HG03457 (cell line): ENCODE measurements around the gene OLA1.

Experiments
- ATAC-seq: cut with Tn5 transposase; IDR thresholded peaks from one replicate; pipeline ENCODE4 v1.9.1; 2021; ENCODE audit warnings: moderate number of reproducible peaks; ENCODE audit not compliant: unreplicated experiment

Gene OLA1

DNA sequence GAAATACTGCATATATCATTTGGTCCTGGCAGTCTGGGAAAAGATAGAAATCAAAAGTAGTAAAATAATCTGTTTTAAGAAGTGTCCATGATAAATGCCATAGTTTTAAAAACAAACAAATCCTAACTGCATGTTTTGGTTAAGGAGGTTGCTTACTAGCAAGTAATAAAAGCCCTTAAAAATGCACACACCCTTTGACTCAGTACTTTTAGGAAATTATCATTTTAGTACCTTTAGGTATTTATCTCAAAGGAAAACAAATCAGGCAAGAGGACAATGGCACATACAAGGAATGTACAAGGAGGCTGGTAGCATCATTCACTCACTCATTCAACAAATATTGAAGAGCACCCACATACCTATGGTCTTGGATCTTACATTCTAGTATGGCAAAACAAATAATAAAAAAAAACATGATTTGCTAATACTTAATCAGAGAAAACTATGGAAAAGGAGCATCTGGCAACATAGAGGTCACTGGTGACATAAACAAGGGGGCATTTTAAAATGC, 67.6 kb downstream of the OLA1 start:
- no peak for ATAC-seq

DNA sequence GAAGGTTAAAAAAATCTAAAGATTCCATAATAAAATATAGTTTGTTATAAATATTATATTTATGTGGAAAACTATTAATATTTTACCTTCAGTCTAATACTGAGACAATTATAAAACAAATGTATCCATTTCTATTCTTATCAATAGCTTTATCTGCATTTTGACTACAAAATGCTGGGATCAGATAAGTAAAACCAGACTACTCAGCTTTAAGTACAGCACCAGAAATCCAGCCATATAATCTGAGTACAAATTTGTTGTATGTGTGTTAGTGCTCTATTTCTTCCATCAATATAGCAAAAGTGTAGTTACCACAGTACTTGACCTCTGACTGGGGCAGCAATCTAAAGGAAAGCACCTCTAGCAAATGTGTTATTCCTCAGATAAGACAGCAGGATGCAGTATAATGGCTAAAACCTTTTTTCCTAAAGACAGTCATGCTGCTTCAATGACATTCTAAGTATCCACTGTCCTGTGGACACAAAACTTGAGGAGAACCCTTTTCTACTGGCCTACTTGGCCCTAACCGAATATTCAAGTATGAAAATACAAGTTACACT, 68.1 kb downstream of the OLA1 start:
- no peak for ATAC-seq

DNA sequence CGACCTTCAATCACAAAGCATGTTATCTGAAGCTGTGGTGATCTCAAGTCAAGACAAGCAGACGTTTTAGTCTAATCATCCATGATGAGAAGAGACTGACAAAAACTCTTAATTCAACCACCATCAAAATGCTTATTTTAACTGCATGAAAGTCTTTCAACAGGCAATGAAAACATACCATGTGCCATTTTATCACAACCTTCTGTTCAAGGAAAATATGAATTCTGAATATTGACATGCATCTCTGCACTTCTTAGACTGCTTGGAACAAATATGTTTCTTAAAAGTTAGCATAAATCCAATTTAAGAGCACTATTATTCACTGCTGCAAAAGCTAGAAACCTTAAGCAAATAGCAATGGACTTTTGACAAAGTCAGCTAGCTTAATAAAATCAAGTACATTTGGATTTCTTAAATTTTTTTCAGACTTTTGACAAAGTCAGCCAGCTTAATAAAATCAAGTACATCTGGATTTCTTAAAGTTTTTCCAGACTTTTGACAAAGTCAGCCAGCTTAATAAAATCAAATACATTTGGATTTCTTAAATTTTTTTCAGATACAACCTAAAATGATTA, 70.9 kb downstream of the OLA1 start:
- ATAC-seq, result no peak

DNA sequence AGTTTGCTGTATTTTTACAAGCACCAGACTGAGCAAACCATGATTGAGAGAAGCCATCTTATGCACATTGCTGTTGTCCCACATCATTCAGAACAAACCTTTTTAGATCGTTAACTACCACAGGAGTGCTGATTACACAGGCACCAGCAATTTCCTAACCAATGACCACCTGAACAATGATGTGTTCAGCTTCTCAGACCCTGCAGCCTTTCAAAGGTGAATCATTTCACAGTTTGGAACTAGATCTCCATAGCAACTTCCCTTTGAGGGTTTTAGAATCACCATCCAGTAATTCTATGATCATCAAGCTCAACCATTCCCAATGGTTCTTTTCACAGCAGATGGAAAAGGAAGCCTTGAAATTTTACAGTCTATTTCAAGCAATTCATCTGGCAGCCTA, 71.4 kb downstream of the OLA1 start:
- no peak for ATAC-seq

DNA sequence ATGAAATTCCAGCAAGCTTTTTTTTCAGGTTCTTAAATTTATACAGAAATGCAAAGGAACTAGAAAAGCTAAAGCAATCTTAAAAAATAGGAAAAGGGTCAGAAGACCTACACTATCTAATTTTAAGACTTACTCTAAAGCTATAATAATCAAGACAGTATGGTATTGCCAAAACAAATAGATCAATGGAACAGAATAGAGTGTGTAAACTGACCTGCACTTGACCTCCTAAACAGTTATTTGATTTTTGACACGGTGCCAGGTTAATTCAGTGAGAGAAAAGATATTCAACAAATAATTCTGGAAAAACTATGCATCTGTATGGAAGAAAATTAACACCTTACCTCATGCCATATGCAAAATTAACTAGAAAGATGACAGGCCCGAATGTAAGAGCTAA, 73.6 kb downstream of the OLA1 start:
- ATAC-seq, result no peak

DNA sequence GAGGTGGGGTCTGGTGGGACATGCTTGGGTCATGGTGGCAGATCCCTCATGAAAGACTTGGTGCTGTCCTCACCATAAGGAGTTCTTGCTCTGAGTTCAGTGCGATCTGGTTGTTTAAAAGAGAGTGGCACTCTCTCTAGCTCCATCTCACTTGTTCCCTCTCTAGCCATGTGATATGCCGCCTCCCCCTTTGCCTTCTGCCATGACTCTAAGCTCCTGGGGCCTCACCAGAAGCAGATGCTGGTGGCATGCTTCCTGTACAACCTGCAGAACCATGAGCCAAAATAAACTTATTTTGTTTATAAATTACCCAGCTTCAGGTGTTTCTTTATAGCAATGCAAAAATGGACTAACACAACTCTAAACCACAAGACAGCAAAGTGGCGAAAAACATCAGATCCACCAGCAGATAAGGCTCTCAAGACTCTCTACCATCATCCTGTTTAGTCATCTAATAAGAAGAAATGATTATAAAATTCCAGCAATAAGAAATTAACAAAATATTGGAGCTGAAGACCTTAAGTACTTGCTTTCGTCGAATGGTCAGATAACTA, 75.5 kb downstream of the OLA1 start:
- no peak for ATAC-seq

DNA sequence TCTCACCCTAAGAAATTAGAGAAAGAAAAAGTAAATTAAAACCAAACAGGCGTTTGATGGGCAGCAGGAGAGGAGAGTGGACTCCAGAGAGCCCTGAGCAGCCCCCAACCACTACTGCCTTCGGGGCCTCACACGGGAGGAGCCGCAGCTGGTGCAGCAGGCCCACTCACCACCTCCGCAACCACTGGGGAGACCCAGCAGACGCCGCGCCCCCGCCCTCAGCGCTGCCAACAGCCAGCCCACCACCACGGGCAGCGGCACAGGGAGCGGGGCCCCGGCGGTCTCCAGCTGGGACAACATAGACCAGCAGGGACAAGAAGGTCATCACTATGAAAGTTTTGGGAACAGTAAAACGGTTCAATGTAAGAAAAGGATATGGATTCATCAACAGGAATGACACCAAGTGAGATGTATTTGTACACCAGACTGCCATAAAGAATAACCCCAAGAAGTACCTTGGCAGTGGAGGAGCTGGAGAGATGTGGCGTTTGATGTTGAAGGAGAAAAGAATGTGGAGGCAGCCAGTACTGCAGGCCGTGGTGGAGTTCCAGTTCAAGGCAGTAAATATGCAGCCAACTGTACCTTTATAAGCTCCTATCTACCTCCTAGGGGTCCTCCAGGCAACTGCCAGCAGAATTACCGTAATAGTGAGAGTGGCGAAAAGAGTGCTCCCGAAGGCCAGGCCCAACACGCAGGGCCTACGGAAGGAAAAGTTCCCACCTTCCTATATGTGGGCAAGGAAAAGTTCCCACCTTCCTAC, 76.5 kb downstream of the OLA1 start:
- no peak for ATAC-seq

DNA sequence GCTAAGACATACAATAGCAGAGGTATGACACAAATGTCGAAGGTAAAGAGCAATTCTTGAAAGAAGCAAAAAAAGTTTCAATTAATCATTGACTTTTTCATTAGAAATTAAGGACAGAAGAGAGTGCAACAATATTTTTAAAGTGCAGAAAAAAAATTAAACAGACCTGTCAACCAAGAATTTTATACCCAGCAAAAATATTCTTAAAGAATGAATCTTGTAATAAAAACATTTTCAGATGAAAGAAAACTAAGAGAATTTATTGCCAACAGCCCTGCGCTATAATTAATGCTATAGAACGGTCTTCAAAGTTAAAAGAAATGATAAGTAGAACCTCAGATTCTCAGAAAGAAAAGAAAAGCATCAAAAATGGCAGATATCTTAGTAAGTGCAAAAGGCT, 79.0 kb downstream of the OLA1 start:
- no peak for ATAC-seq

DNA sequence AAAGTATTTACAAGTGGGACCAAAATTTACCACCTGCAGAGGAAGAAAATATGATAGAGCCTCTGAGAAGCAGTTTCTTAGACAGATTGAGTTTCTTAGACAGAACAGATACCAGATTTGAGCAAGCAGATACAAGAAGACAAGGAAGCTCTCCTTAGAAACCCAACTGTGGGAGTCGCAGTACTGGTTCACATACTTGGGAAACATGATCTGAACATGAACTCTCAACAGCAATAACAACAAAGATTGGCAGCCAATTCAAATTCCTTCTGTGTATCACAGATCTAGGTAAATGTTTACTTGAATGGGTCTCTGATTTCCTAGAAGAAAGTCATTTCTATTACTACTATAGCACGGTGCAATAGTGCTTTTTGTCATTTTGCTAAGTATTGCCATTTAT, 82.1 kb downstream of the OLA1 start:
- ATAC-seq, result no peak

DNA sequence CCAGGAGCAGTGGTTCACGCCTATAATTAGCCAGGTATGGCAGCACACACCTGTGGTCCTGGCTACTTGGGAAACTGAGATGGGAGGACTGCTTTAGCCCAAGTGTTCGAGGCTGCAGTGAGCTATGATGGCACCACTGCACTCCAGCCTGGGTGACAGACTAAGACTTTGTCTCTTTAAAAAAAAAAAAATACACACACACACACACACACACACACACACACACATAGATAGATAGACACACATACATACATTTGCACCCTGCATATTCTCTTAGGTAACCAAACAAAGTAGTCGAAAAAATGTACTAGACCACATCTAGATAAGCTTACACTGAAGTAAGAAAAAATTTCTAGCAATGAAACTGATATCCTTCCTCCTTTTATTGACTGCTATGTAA, 86.8 kb downstream of the OLA1 start:
- ATAC-seq, result no peak

DNA sequence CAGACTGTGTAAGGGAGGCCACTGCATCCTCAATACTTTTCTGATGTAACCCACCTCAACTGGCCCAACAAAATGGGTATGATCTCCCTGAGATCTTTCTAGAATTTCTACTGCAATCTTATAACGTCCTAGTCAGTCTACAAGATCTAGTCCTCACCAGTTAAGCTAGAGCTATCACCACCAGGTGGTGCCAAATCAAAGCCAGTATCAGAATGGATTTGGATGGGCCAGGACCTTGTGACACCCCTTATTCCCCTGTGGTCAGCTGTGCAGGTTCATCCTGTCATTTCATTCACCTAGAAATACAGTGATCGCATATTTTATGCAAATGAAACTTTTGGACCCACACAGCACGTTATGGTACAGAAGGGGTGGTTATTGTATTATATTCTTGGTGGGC, 90.3 kb downstream of the OLA1 start:
- no peak for ATAC-seq

DNA sequence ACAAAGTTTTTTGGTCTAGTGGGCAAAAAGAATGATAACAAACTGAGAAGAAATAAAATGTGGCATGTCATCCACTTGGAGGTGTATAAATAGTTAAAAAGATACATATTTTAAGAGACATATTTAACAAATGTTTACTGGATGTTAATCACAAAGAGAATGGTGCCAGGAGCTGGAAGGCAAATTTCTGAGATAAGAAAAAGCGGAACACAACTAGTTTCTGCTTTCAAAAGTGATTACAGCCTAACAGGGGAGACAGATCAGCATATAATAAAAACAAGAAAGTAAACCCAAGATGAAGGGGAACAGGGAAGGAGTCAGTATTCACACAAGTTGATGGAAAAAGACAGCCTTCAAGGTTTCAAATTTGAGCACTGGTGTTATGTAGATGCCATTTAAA, 91.3 kb downstream of the OLA1 start:
- no peak for ATAC-seq

DNA sequence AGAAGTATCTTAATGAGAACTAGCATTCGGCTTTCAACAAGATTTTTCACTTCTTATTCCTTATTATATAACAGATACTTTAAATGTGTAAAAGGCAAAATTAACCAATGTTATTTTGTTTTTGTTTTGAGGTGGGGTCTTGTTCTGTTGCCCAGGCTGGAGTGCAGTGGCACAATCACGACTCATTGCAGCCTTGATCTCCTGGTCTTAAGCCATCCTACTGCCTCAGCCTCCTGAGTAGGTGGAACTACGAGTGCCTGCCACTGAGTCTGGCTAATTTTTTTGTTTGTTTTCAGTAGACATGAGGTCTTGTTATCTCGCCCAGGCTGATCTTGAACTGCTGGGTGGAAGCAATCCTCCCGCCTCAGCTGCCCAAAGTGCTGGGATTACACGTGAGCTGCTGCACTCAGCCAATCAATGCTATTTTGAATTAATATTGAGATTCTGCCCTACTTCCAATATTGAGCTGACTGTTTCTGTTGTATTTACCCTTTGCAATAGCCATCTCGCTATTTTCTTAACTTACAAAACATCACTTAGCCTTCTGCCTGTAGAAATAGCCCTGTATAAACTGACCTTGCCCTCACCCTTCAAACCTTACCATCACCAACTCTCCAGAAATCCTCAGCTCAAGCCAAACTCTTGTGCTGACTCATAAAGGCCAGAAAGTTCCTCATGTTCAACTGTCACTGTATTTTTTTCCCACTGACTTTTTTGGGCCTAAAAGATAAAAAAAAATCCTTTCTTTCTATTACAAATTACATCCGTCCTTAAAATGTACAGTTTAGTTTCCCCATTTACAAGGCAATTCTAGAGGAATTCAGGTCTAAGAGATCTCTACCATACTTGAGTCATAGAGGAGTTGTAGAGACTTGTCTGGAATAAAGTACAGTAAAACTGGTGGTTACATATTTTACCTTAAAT, 94.3 kb downstream of the OLA1 start:
- ATAC-seq, result no peak

DNA sequence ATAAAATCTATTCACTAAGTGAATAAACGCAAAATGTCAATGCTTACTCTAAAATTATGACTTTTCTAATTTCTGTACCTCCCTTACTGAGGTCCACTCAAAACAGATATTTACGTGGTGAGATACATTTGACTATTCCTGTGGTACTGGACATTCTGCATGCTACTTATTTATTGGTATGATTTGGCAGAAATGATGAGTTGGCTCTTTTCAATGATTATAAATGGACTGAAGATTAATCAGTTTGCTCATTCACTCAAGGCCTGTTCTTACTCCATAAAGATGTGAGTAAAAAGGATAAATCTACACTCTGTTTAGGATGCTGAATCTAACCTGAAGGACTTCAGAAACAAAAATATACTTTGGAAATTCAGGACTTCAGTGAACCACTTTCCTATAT, 98.8 kb downstream of the OLA1 start:
- ATAC-seq, result no peak

DNA sequence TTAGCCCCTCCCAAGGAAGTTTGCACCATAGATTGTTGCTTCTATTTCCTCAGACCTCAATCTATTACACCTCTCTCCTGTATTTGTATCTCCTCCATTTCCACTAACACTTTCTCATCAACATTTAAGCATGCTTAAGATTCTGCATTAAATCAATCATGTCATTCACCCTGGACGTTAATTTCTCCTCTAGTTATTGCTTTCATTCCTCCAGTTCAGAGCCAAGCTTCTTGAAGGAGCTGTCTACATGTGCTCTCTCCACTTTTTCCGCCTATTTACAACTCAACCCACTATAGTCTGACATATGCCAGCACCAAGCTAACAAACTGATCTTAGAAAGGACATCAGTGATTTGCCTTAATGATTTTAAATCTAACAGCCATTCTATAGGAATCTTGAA, 99.5 kb downstream of the OLA1 start:
- ATAC-seq, result no peak

DNA sequence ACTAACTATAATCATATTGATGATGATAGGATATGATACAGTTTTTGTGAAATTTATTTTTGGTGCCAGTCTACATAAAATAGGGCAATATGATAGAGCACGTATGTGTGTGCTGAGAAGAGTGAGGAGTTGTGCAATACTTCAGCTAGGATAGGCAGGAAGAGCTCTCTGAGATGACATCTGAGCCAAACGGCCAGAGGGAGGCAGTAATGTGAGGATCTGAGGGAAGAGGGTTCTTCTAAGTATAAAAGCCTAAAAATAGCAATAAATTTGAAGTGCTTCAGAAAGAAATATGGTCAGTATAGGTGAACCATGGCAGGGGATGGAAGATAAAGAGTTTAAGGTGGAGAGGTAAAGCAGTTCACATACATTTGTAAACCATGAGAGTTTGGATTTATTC, 102.5 kb downstream of the OLA1 start:
- ATAC-seq, result no peak

DNA sequence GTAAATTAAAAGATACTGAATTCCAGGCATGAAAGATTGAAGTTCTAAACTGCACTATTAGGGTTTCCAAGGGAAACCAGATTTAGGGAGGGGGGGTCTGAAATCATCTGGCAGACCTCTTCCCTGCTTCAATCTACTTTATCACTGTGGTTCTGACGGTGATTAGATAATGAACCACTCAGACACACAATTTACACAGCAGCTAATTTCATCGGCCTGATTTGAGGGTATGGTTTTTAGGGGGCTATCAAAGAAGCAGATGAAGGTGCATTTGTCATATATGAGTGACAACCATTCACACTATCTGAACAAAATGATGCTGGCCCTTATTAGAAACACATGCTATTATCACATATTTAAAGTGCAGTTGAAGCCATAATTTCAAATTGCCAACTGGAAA, 106.0 kb downstream of the OLA1 start:
- ATAC-seq, result no peak

DNA sequence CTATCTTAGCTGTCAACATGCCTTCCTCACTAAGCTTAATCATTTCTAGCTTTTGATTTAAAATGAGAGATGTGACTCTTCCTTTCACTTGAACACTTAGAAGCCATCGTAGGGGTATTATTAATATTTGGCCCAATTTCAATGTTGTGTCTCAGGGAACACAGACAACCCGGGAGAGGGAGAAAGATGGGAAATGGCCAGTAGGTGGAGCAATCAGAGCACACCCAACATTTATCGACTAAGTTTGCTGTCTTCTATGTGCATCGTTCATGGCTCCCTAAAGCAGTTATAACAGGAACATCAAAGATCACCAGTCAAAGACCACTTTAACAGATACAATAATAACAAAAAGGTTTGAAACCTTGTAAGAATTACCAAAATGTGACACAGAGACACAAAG, 110.2 kb downstream of the OLA1 start:
- ATAC-seq, result no peak

DNA sequence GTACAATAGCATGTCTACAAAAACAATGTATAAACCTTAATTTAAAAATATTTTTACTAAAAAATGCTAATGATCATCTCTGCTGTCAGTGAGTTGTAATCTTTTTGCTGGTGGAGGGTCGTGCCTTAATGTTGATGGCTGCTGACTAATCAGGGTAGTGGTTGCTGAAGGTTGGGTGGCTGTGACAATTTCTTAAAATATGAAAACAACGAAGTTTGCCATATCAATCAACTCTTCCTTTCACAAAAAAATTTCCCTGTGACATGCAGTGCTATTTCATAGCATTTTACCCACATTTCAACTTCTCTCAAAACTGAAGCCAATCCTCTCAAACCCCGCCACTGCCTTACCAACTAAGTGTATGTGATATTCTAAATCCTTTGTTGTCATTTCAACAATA, 112.4 kb downstream of the OLA1 start:
- ATAC-seq, result no peak

DNA sequence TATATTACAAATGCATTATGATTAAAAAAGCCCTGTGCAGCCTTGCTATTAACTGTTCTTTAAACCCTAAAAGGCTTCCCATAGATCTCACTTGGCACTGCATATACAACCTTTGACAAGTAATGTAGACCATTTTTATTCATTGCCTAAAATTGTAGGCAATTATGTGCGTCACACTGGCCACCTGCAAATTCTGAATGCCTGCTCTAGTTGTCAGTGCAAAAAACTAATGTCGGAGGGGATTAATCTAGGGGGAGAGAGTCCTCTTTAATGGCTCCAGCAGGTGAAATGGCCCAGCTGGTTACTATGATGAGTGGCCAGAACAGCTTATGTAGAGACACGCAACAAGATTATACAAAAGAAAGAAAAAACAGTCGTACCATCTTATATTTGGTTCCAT, 123.2 kb downstream of the OLA1 start:
- no peak for ATAC-seq

DNA sequence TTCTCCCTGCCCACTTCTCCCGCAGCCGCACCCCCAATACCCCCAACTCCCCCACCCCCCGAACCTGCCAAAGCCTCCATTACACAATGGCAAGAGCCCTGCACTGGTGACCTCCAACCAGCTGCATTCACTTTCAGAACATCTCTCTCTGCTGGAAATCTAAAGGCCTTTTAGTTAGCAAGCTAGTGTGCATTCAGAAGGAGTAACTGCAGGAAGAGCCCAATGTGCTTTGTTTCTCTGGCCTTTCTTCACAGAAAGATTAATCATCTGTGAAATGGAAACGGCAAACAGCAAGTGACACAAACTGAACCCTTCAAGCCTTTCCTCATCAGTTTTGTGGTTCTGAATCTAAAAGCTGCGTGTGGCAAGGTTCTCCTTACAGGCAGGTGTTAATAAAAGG, 124.2 kb downstream of the OLA1 start:
- ATAC-seq, result no peak
